Mesothelial cell of epicardium (in vitro differentiated cells): ENCODE results near the gene DERA. TPM values are rescaled to one million over a fixed set of nuclear protein-coding genes. Genes with fewer than 3 reads are reported as not detected.

Experiments
- DNase-seq, 2 experiments: peaks; one replicate each; pipeline ENCODE4 v3.0.0; 2021; ENCODE audit warnings: low spot score in 2 of 2; ENCODE audit not compliant: unreplicated experiment in 2 of 2
- H3K27ac Mint-ChIP-seq: 2 replicates; pipeline ENCODE4 v1.8.0; 2021; ENCODE audit warnings: mixed read lengths
- H3K27me3 Mint-ChIP-seq: 2 replicates; pipeline ENCODE4 v1.8.0; 2021; ENCODE audit warnings: low read depth, mixed read lengths
- H3K36me3 Mint-ChIP-seq: 2 replicates; pipeline ENCODE4 v1.8.0; 2021; ENCODE audit warnings: mixed read lengths
- H3K4me1 Mint-ChIP-seq: 2 replicates; pipeline ENCODE4 v1.8.0; 2021; ENCODE audit warnings: mixed read lengths
- H3K4me3 Mint-ChIP-seq: 2 replicates; pipeline ENCODE4 v1.8.0; 2021; ENCODE audit warnings: mild to moderate bottlenecking, moderate library complexity, mixed read lengths
- H3K9me3 Mint-ChIP-seq: 2 replicates; pipeline ENCODE4 v1.8.0; 2021; ENCODE audit warnings: mixed read lengths
- total RNA-seq: library from RNA; stranded (reverse); gene quantifications from 3 replicates; pipeline ENCODE4 v1.2.1, GENCODE V29; 2021
- TF ChIP-seq, protein P1 (sequence below): fragments of 200-600 bp; sonication (generic); IDR thresholded peaks from one replicate; pipeline ENCODE4 v1.5.0; 2021; ENCODE audit warnings: antibody characterized with exemption; ENCODE audit not compliant: unreplicated experiment

Gene DERA
- total RNA-seq, 1 donor from 2014 or later: 18.4 TPM

DNA sequence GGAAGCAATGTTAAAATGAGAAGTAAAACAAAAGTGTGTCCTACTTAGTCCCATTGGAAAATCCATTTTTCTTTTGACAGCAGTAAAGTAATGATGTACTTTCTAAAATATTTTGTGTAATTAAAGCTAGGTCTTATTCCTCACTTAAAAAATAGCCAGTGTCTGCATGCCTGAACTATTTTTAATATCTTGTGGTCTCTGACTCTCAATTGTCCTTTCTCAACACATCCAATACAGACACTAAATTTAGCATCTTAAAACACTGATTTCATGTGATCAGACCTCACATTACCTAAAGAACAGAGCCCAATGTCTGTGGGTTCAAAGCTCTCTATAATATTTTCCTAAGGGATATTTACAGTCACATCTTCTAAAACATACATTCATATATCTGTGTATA lies 108.0 kb downstream of the DERA start:
- Mint-ChIP-seq H3K9me3 (peaks cover 58% of the 10 kb centered on the region), H3K27ac (no peak overlapping the region), H3K4me3 (no peak overlapping the region), H3K4me1 (no peaks in the 10 kb centered on the region), H3K27me3 (no peaks in the 10 kb centered on the region), H3K36me3 (peaks cover 71% of the 10 kb centered on the region)
- DNase-seq: no peak
- TF ChIP-seq, protein P1, sequence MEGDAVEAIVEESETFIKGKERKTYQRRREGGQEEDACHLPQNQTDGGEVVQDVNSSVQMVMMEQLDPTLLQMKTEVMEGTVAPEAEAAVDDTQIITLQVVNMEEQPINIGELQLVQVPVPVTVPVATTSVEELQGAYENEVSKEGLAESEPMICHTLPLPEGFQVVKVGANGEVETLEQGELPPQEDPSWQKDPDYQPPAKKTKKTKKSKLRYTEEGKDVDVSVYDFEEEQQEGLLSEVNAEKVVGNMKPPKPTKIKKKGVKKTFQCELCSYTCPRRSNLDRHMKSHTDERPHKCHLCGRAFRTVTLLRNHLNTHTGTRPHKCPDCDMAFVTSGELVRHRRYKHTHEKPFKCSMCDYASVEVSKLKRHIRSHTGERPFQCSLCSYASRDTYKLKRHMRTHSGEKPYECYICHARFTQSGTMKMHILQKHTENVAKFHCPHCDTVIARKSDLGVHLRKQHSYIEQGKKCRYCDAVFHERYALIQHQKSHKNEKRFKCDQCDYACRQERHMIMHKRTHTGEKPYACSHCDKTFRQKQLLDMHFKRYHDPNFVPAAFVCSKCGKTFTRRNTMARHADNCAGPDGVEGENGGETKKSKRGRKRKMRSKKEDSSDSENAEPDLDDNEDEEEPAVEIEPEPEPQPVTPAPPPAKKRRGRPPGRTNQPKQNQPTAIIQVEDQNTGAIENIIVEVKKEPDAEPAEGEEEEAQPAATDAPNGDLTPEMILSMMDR: no peak

DNA sequence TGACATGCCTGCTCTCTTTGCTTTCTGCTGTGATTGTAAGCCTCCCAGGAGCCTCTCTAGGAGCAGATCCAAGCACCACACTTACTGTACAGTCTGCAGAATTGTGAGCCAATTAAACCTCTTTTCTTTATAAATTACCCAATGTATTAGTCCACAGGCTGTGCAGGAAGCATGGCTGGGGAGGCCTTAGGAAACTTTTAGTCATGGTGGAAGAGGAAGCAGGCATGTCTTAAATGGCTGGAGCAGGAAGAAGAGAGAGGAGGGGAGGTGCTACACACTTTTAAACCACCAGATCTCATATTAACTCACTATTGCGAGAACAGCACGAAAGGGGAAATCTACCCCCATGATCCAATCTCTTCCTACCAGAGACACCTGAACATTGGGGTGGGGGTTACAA lies 108.9 kb downstream of the DERA start:
- TF ChIP-seq, protein P1: no peak
- Mint-ChIP-seq H3K27ac (no peak overlapping the region), H3K9me3 (peaks cover 59% of the 10 kb centered on the region), H3K4me1 (no peaks in the 10 kb centered on the region), H3K4me3 (no peak overlapping the region), H3K36me3 (peaks cover 68% of the 10 kb centered on the region), H3K27me3 (no peaks in the 10 kb centered on the region)
- DNase-seq: no peak

GRCh38 chr12:16021026-16021425 lies 109.9 kb downstream of the DERA start:
- H3K27ac Mint-ChIP-seq: no peak overlapping the region
- H3K9me3 Mint-ChIP-seq: peaks cover 63% of the 10 kb centered on the region
- TF ChIP-seq, protein P1: no peak
- H3K36me3 Mint-ChIP-seq: peaks cover 63% of the 10 kb centered on the region
- H3K27me3 Mint-ChIP-seq: no peaks in the 10 kb centered on the region
- no peaks in the 10 kb centered on the region for H3K4me1 Mint-ChIP-seq
- no peak for DNase-seq
- no peak overlapping the region for H3K4me3 Mint-ChIP-seq

DNA sequence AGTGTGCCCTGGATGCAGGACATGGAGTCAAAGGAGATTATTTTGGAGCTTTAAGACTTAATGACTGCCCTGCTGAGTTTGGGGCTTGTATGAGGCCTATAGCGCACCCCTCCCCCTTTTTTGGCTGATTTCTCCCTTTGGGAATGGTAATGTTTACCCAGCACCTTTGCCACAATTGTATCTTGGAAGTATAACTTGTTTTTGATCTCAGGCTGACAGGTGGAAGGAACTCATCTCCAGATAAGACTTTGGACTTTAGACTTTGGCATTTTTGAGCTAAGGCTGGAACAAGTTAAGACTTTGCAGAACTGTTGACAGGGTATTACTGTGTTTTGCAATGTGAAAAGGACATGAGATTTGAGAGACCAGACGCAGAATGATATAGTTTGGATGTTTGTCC lies 110.5 kb downstream of the DERA start:
- no peaks in the 10 kb centered on the region for H3K4me1 Mint-ChIP-seq
- no peak overlapping the region for H3K27ac Mint-ChIP-seq
- peaks cover 68% of the 10 kb centered on the region for H3K9me3 Mint-ChIP-seq
- no peak for DNase-seq
- H3K36me3 Mint-ChIP-seq: peaks cover 65% of the 10 kb centered on the region
- H3K4me3 Mint-ChIP-seq: no peak overlapping the region
- TF ChIP-seq, protein P1: no peak
- H3K27me3 Mint-ChIP-seq: no peaks in the 10 kb centered on the region

DNA sequence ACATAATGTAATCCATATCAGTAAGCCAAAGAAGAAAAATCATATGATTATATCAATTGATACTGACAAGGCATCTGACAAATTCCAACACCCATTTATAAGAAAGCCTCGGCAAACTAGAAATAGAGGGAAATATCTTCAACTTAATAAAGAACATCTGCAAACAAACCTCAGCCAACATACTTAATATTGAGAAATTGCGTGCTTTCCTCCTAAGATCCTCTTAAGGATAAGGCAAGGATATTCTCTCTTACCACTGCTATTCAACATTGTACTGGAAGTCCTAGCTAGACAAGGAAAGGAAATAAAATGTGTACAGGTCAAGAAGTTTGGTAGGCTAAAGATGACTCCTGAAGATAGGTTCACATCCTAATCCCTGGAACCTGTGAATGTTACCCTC lies 115.9 kb downstream of the DERA start:
- TF ChIP-seq, protein P1: no peak

GRCh38 chr12:16030744-16031143 lies 119.6 kb downstream of the DERA start:
- Mint-ChIP-seq H3K27ac (no peak overlapping the region), H3K27me3 (no peaks in the 10 kb centered on the region), H3K4me3 (no peak overlapping the region), H3K9me3 (peaks cover 9% of the 10 kb centered on the region), H3K4me1 (no peaks in the 10 kb centered on the region), H3K36me3 (peaks cover 7% of the 10 kb centered on the region)
- DNase-seq: no peak
- TF ChIP-seq, protein P1: no peak

More for the DNA sequence above, 115.9 kb downstream of the DERA start:
- peaks cover 43% of the 10 kb centered on the region for H3K9me3 Mint-ChIP-seq
- no peaks in the 10 kb centered on the region for H3K4me1 Mint-ChIP-seq
- H3K4me3 Mint-ChIP-seq: no peak overlapping the region
- no peak for DNase-seq
- peaks cover 31% of the 10 kb centered on the region for H3K36me3 Mint-ChIP-seq
- no peaks in the 10 kb centered on the region for H3K27me3 Mint-ChIP-seq
- H3K27ac Mint-ChIP-seq: no peak overlapping the region
